Adrenal gland (tissue), 5 donors: Measurements from ENCODE around the gene LSMEM2.

ENCODE experiments used
- CTCF ChIP-seq, 6 experiments: fragments of 450-650 bp in 4 of 6; fragments of 200-600 bp in 2 of 6; sonication (generic) in 1 of 6; IDR thresholded peaks; 1 replicate in 5 of 6; 2 replicates in 1 of 6; pipeline versions ENCODE4 v1.5.1 to v1.8.0; 2016 to 2021; ENCODE audit warnings: antibody characterized with exemption in 6 of 6, mild to moderate bottlenecking in 2 of 6, moderate library complexity in 1 of 6
- POLR2A ChIP-seq, 2 donors: fragments of 450-650 bp; IDR thresholded peaks; one replicate each; pipeline ENCODE4 v1.6.1; 2017; ENCODE audit warnings: antibody characterized with exemption in 2 of 2, mild to moderate bottlenecking in 2 of 2, moderate library complexity in 1 of 2
- donor health status: DM: no; HTN: no; CAD: no.

GRCh38 chr3:50263478-50264382 is 15.2 kb upstream of the LSMEM2 start:
- TF ChIP-seq CTCF (IDR thresholded peaks at IDR 0.05), result no peak
- TF ChIP-seq POLR2A (IDR thresholded peaks at IDR 0.05), result no peak
